Neural progenitor cell (in vitro differentiated cells): ENCODE measurements around the gene GMDS.

ENCODE experiments used
- EZH2phosphoT487 ChIP-seq: fragments of 200-600 bp; sonication (generic); IDR thresholded peaks from 2 replicates; pipeline ENCODE4 v1.6.1; 2017; ENCODE audit warnings: antibody characterized with exemption
- TF ChIP-seq, protein P1 (sequence below): fragments of 200-600 bp; sonication (generic); IDR thresholded peaks from 2 replicates; pipeline ENCODE4 v1.5.1; 2017; ENCODE audit warnings: antibody characterized with exemption, mild to moderate bottlenecking

DNA sequence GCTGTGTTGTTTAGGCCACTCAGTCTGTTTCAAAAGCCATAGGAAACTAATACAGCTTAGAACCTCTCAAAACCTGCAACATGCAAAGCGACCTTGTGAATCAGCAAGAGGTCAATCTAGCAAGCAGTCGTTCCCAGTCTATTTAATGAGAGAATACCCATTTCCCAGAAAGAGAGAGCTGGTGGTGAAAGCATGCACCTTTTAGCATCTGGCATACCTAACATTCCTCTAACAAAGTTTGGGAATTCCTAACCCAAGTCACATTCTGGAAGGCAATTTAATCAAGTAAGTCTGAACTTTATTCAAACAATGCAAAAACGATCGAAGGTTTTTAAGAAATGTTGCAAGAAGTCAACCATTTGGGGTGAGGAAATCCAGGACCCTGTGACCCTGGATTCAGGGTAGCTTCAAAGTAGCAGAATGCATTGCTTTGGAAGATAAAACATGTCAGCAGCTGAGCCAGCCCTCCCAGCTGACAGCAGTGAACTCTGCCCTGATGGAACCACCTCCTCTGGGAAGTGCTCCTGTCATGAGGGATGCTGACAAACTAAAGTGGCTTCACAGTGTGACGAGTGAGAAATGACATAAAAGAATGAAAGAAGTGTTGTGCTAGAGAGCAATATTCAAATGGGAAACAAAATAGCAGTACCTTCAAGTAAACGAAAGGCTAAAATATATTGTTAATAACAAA is 104.8 kb downstream of the GMDS start:
- TF ChIP-seq, protein P1, sequence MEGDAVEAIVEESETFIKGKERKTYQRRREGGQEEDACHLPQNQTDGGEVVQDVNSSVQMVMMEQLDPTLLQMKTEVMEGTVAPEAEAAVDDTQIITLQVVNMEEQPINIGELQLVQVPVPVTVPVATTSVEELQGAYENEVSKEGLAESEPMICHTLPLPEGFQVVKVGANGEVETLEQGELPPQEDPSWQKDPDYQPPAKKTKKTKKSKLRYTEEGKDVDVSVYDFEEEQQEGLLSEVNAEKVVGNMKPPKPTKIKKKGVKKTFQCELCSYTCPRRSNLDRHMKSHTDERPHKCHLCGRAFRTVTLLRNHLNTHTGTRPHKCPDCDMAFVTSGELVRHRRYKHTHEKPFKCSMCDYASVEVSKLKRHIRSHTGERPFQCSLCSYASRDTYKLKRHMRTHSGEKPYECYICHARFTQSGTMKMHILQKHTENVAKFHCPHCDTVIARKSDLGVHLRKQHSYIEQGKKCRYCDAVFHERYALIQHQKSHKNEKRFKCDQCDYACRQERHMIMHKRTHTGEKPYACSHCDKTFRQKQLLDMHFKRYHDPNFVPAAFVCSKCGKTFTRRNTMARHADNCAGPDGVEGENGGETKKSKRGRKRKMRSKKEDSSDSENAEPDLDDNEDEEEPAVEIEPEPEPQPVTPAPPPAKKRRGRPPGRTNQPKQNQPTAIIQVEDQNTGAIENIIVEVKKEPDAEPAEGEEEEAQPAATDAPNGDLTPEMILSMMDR = no peak
- TF ChIP-seq EZH2phosphoT487 = no peak
